HCT116 (cell line): ENCODE measurements around the gene DYRK1B. TPM values are rescaled to one million over a fixed set of nuclear protein-coding genes. Genes with fewer than 3 reads are reported as not detected.

Experiments
- ATAC-seq: fragments of 200-7000 bp; cut with Tn5 transposase; 2 replicates; pipeline ENCODE4 v1.9.1; 2020; ENCODE audit warnings: mild to moderate bottlenecking, moderate library complexity
- BruUV-seq: library from RNA; stranded (reverse); fragments of 400-500 nt; replicated peaks from 2 replicates; lab custom pipeline; 2021; lab: Mats Ljungman, UMichigan
- CTCF ChIA-PET: fragments of 300-600 bp; sonication (Branson Sonifier 250); formaldehyde crosslinking; loops from one replicate; lab custom pipeline; 2021; ENCODE audit warnings: antibody characterized with exemption; lab: Charles Lee
- POLR2A ChIA-PET: fragments of 300-600, 350-600 bp; sonication (Branson Sonifier 250); formaldehyde crosslinking; loops from one replicate; lab custom pipeline; 2021; ENCODE audit warnings: antibody characterized with exemption; lab: Charles Lee
- RAD21 ChIA-PET, 2 experiments: fragments of 300-600 bp; sonication (Branson Sonifier 250); formaldehyde crosslinking; loops; one replicate each; lab custom pipeline; 2023; ENCODE audit warnings: low total read pairs in 2 of 2; ENCODE audit not compliant: uncharacterized antibody in 2 of 2, unreplicated experiment in 2 of 2, low non-redundant PET in 1 of 2; lab: Charles Lee
- DNase-seq: peaks from one replicate; pipeline ENCODE4 v3.0.0-alpha.2; 2010; ENCODE audit warnings: low read depth, low spot score
- H2AFZ ChIP-seq: fragments of 200-600 bp; shearing (Covaris generic), sonication (generic); 2 replicates; pipeline ENCODE4 v1.6.1; 2017; ENCODE audit warnings: low read depth, mixed run types, mixed read lengths, antibody characterized with exemption, low read length; ENCODE audit not compliant: poor library complexity, severe bottlenecking
- H3K27ac ChIP-seq: 2 replicates; pipeline ENCODE4 v1.5.1; 2012; ENCODE audit warnings: low read depth, low read length
- H3K27me3 ChIP-seq: fragments of 200-600 bp; sonication (generic); 2 replicates; pipeline ENCODE4 v1.6.1; 2016; ENCODE audit warnings: mixed run types, low read length, mixed read lengths; ENCODE audit not compliant: insufficient read depth
- H3K36me3 ChIP-seq, 2 experiments: fragments of 200-500 bp in 1 of 2; fragments of 200-600 bp in 1 of 2; sonication (Bioruptor generic) in 1 of 2; sonication (generic) in 1 of 2; 2 replicates each; pipeline versions ENCODE4 v1.5.1 to v1.6.1; 2014 to 2016; ENCODE audit warnings: low read length in 2 of 2, inconsistent platforms in 1 of 2, mixed read lengths in 1 of 2, mixed run types in 1 of 2; ENCODE audit not compliant: insufficient read depth in 2 of 2, control insufficient read depth in 1 of 2
- H3K4me1 ChIP-seq, 2 experiments: fragments of 200-600 bp in 1 of 2; sonication (generic) in 1 of 2; 2 replicates each; pipeline versions ENCODE4 v1.5.1 to v1.6.1; 2012 to 2017; ENCODE audit warnings: low read length in 2 of 2, inconsistent platforms in 1 of 2, mild to moderate bottlenecking in 1 of 2, mixed read lengths in 1 of 2, mixed run types in 1 of 2, moderate library complexity in 1 of 2; ENCODE audit not compliant: insufficient read depth in 2 of 2, control insufficient read depth in 1 of 2
- H3K4me2 ChIP-seq: fragments of 200-600 bp; sonication (generic); 2 replicates; pipeline ENCODE4 v1.6.1; 2017; ENCODE audit warnings: mixed run types, low read length, mixed read lengths
- H3K4me3 ChIP-seq, 2 experiments: fragments of 200-600 bp in 1 of 2; sonication (generic) in 1 of 2; replicated peaks in 1 of 2; 2 replicates each; pipeline ENCODE4 v1.5.1; 2011 to 2016; ENCODE audit warnings: low read length in 2 of 2, control low read depth in 1 of 2, low read depth in 1 of 2, mild to moderate bottlenecking in 1 of 2, mixed read lengths in 1 of 2, mixed run types in 1 of 2
- H3K79me2 ChIP-seq: fragments of 200-600 bp; sonication (generic); 2 replicates; pipeline ENCODE4 v1.6.1; 2017; ENCODE audit warnings: mild to moderate bottlenecking, mixed run types, low read length, moderate library complexity, mixed read lengths; ENCODE audit not compliant: insufficient read depth
- H3K9ac ChIP-seq: fragments of 200-600 bp; sonication (generic); 2 replicates; pipeline ENCODE4 v1.6.1; 2016; ENCODE audit warnings: low read length, mixed read lengths
- H3K9me2 ChIP-seq: fragments of 200-600 bp; sonication (generic), shearing (Covaris generic); 2 replicates; pipeline ENCODE4 v1.6.1; 2017; ENCODE audit warnings: mixed run types, mild to moderate bottlenecking, moderate library complexity; ENCODE audit not compliant: insufficient read depth
- H3K9me3 ChIP-seq, 2 experiments: fragments of 200-500 bp in 1 of 2; fragments of 200-600 bp in 1 of 2; sonication (Bioruptor generic) in 1 of 2; sonication (generic) in 1 of 2; 2 replicates each; pipeline ENCODE4 v1.6.1; 2014 to 2017; ENCODE audit warnings: low read length in 2 of 2, mixed read lengths in 2 of 2, inconsistent platforms in 1 of 2, low read depth in 1 of 2, mild to moderate bottlenecking in 1 of 2, mixed run types in 1 of 2, moderate library complexity in 1 of 2; ENCODE audit not compliant: control insufficient read depth in 1 of 2, insufficient read depth in 1 of 2
- H4K20me1 ChIP-seq: fragments of 200-600 bp; sonication (generic), shearing (Covaris generic); 2 replicates; pipeline ENCODE4 v1.6.1; 2017; ENCODE audit warnings: mixed run types, mild to moderate bottlenecking, moderate library complexity; ENCODE audit not compliant: insufficient read depth
- CBX3 ChIP-seq: IDR thresholded peaks from 2 replicates; pipeline ENCODE4 v1.6.1; 2012; ENCODE audit warnings: low read depth
- CEBPB ChIP-seq: IDR thresholded peaks from 2 replicates; pipeline ENCODE4 v1.6.1; 2012; ENCODE audit warnings: low read depth
- CTCF ChIP-seq, 3 experiments: fragments of 200-600 bp in 1 of 3; sonication (generic) in 1 of 3; IDR thresholded peaks in 2 of 3; conservative IDR thresholded peaks in 1 of 3; 2 replicates each; pipeline ENCODE4 v1.5.1; 2012 to 2017; ENCODE audit warnings: low read depth in 2 of 3, low read length in 2 of 3, antibody characterized with exemption in 1 of 3, borderline replicate concordance in 1 of 3, control low read depth in 1 of 3, mild to moderate bottlenecking in 1 of 3, mixed read lengths in 1 of 3, mixed run types in 1 of 3, moderate library complexity in 1 of 3; ENCODE audit not compliant: insufficient read depth in 1 of 3
- EZH2 ChIP-seq: fragments of 200-600 bp; sonication (generic); IDR thresholded peaks from 2 replicates; pipeline ENCODE4 v1.6.1; 2017; ENCODE audit warnings: antibody characterized with exemption, mixed run types
- EZH2phosphoT487 ChIP-seq: fragments of 200-600 bp; IDR thresholded peaks from 2 replicates; pipeline ENCODE4 v1.6.1; 2018; ENCODE audit warnings: antibody characterized with exemption, borderline replicate concordance
- JUND ChIP-seq: IDR thresholded peaks from 2 replicates; pipeline ENCODE4 v1.6.1; 2012
- MAX ChIP-seq: IDR thresholded peaks from 2 replicates; pipeline ENCODE4 v1.6.1; 2012
- POLR2AphosphoS5 ChIP-seq: IDR thresholded peaks from 2 replicates; pipeline ENCODE4 v1.6.1; 2011; ENCODE audit warnings: mild to moderate bottlenecking, low read depth, low read length, moderate library complexity
- REST ChIP-seq: IDR thresholded peaks from 2 replicates; pipeline ENCODE4 v1.6.1; 2012; ENCODE audit warnings: low read depth
- TCF7L2 ChIP-seq: IDR thresholded peaks from 2 replicates; pipeline ENCODE4 v1.7.0; 2011; ENCODE audit warnings: borderline replicate concordance, inconsistent platforms; ENCODE audit not compliant: insufficient read depth, insufficient read length; ENCODE audit errors: extremely low read depth
- ZFX ChIP-seq: fragments of 450-650 bp; IDR thresholded peaks from 2 replicates; pipeline ENCODE4 v1.6.1; 2017
- ZNF274 ChIP-seq: fragments of 200-500 bp; sonication (Bioruptor generic); IDR thresholded peaks from 2 replicates; pipeline ENCODE4 v1.6.1; 2014; ENCODE audit warnings: mild to moderate bottlenecking, low read depth, low read length, inconsistent platforms
- intact Hi-C: fragments of 100-400 bp; cut with micrococcal nuclease; formaldehyde crosslinking; loops from 2 replicates; pipeline ENCODE4 v1.10.0; 2022
- total RNA-seq: library from RNA; stranded (reverse); gene quantifications from one replicate; pipeline ENCODE4 v1.2.1, GENCODE V29; 2021; ENCODE audit not compliant: unreplicated experiment

The DYRK1B gene
- total RNA-seq, 1 experiment from 2014 or later: 7.3 TPM

- no peaks in the 10 kb centered on the region for H3K27me3 ChIP-seq
- no peaks in the 10 kb centered on the region for H3K9me3 ChIP-seq
- ChIA-PET POLR2A (no interaction called here), CTCF (no interaction called here), RAD21 (no interaction called here)
- no peak overlapping the region for H3K4me3 ChIP-seq
- no peaks in the 10 kb centered on the region for H3K4me1 ChIP-seq
- H3K79me2 ChIP-seq: no peaks in the 10 kb centered on the region
- H4K20me1 ChIP-seq: no peaks in the 10 kb centered on the region
- TF ChIP-seq ZFX (no peak), EZH2 (no peak), ZNF274 (no peak), CTCF (IDR thresholded peaks at IDR 0.05 in 2 of 3, conservative IDR thresholded peaks at IDR 0.05 in 1 of 3; ENCODE audit: borderline replicate concordance in 1 of 3, insufficient read depth in 1 of 3, low read depth in 2 of 3, low read length in 2 of 3) (no peak), MAX (no peak), REST (no peak), EZH2phosphoT487 (no peak), CBX3 (no peak), POLR2AphosphoS5 (no peak), CEBPB (no peak), JUND (no peak), TCF7L2 (no peak)
- H3K36me3 ChIP-seq: peaks cover 13 to 31% of the 10 kb centered on the region in 2 experiments; a peak in 3 of 4 replicates
- TSS peak; percentile 17 for BruUV-seq
- DNase-seq (no peak), ATAC-seq (peak; percentile 45)
- intact Hi-C loops: no loop called here
- no peak overlapping the region for H3K4me2 ChIP-seq
- no peak overlapping the region for H3K9ac ChIP-seq
- H3K27ac ChIP-seq: no peak overlapping the region
- no peaks in the 10 kb centered on the region for H3K9me2 ChIP-seq
- no peak overlapping the region for H2AFZ ChIP-seq
These were observed 9.5 kb downstream of the DYRK1B start for GRCh38 chr19:39824143-39825092.
